Caki2 (cell line): ENCODE measurements around the gene PSME3IP1. TPM values are rescaled to one million over a fixed set of nuclear protein-coding genes. Genes with fewer than 3 reads are reported as not detected.

Experiments
- total RNA-seq: library from RNA; depleted of rRNA; stranded (reverse); fragments of >200 nt; shearing (Covaris generic); gene quantifications from 2 replicates; pipeline ENCODE4 v1.2.3, GENCODE V29; 2014; ENCODE audit warnings: low replicate concordance; rRNA removed

PSME3IP1 gene
- total RNA-seq, 1 experiment from 2014 or later, result 38.9 TPM

Other genes starting within 250 kb of the PSME3IP1 start
- not detected in 2 replicates for gene CETP, start 224.1 kb downstream of the PSME3IP1 start, total RNA-seq
- gene NLRC5, start 196.5 kb downstream of the PSME3IP1 start, total RNA-seq, result 2.7 and 3.1 TPM in 2 replicates
- 33.5 and 34.6 TPM in 2 replicates for gene CPNE2, start 93.5 kb downstream of the PSME3IP1 start, total RNA-seq
- gene RSPRY1, start 290 bp upstream of the PSME3IP1 start, total RNA-seq, result 23.8 and 30.7 TPM in 2 replicates
- gene ARL2BP, start 59.2 kb upstream of the PSME3IP1 start, total RNA-seq, result 134 and 155 TPM in 2 replicates
- 17.0 and 21.3 TPM in 2 replicates for gene PLLP, start 98.6 kb upstream of the PSME3IP1 start, total RNA-seq
- not detected in 2 replicates for gene CCL22, start 172.7 kb upstream of the PSME3IP1 start, total RNA-seq
- gene CX3CL1, start 186.5 kb upstream of the PSME3IP1 start, total RNA-seq, result 16.4 and 59.5 TPM in 2 replicates
- gene CCL17, start 218.7 kb upstream of the PSME3IP1 start, total RNA-seq, result not detected in 2 replicates